D341Med (cell line): ENCODE results near the gene KSR1.

Experiments used
- DNase-seq: peaks from one replicate; pipeline ENCODE4 v3.0.0; 2012; ENCODE audit warnings: low spot score

Gene KSR1

DNA sequence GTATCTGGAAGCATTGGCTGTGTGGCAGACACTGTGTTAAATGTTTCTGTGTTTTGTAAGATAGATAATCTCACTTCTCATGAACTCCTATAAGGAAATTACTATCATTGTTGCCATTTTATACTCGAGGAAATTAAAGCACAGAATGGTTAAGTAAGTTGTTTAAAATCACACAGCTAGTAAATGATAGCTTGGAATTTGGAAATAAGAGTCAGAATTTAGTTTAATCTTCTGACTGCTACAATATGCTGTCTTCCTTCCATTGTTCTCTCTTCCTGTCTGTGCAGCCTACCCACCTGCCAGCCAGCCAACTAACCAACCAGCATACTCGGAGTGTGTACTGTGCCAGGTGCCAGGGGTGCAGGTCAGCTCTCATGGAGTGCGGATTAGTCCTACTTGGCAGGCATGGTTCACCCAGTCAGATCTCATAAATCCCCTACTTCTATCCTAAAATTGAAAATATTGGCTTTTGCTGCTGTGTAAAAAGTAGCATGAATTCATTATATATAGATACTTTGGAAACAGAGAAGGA, 94.8 kb downstream of the KSR1 start:
- no peak for DNase-seq

GRCh38 chr17:27551701-27552248, 95.5 kb downstream of the KSR1 start:
- no peak for DNase-seq

DNA sequence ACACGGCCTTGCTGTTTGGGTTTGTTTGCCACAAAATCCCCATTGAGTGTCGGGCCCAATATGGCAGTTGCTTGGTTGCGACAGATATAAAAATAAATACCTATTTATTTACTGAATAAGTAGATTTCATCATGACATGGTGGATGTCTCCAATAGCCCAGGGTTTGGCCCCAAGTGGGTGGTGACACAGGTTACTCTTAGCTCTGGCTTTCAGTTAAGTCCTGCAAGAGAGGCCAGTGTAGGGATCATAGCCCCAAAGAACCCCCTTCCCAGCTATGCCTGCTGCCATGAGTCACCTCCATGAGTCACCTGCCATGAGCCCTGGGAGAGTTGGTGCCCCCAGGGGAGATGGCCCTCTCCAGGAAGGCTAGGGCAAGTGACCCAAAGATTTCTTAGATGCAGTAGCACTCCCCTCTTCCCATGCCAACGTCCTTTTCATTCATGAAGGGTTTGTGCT, 96.1 kb downstream of the KSR1 start:
- DNase-seq, result no peak

- no peak for DNase-seq
Observed at GRCh38 chr17:27553019-27553511, 96.8 kb downstream of the KSR1 start.

DNA sequence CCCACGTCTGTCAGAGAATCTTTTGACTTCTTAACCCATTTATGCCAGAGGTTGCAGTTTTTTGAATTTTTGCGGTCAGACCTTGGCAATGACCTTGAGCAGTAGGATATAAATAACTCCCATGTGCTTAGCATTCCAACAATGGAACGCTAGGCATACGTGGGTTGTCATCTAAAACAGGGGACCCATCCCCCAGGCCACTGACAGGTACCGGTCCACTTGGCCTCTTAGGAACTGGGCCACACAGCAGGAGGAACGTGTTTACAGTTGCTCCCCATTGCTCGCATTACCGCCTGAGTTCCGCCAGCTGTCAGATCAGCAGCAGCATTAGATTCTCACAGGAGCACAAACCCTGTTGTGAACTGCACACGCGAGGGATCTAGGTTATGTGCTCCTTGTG, 97.9 kb downstream of the KSR1 start:
- no peak for DNase-seq

DNA sequence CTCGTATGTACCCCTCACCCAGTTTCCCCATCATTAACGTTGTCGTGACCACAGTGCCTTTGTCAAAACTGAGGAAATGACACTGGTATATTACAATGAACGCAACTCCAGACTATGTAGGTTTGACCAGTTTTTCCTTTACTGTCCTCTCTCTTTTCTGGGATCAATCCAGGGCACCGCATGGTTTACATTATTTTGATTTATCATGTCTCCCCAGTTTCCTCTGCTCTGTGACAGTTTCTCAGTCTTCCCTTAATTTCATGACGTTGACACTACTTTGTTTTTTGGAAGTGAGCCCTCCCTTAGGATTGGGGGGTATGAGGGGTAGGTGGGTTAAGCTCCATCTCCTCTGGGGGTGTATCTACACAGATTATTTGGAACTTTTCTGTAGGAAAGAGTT, 98.7 kb downstream of the KSR1 start:
- no peak for DNase-seq

DNA sequence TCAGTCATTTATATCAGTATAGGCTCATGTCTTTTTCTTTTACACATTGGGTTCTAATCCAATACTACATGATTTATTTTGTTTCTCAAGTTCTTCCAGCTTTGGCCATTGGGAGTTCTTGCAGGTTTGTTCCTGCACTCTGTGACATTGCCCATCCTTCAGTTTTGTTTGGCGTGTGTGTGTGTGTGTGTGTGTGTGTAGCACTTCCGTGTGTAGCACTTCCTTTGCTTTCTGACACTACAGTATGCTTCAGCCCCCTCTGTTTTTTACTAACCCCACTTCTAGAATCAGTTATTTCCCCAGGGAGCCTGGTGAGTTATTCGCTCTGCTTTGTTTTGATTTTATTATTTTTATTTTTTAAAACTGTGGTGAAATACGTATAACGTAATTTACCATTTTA, 99.1 kb downstream of the KSR1 start:
- no peak for DNase-seq

DNA sequence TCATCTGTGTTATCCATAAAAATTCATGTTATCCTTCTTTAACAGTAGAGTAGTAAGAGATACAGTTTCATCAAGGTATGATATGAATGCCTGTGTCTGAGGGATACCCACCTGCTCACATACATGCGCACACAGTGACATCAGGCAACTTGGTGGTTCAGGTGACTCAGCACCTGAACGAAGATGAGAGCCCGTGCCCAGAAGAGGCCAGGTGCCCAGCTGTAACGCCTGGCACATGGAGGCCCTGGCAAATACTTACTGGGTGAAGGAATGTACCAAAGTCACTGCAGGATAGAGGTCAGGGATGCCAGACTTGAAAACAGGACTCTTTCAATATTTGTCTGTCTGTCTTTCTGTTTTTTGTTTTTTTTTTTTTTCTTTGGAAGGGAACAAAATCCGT, 102.1 kb downstream of the KSR1 start:
- DNase-seq, result no peak

GRCh38 chr17:27558842-27559505, 102.7 kb downstream of the KSR1 start:
- no peak for DNase-seq

GRCh38 chr17:27559506-27560481, 103.5 kb downstream of the KSR1 start:
- no peak for DNase-seq

DNA sequence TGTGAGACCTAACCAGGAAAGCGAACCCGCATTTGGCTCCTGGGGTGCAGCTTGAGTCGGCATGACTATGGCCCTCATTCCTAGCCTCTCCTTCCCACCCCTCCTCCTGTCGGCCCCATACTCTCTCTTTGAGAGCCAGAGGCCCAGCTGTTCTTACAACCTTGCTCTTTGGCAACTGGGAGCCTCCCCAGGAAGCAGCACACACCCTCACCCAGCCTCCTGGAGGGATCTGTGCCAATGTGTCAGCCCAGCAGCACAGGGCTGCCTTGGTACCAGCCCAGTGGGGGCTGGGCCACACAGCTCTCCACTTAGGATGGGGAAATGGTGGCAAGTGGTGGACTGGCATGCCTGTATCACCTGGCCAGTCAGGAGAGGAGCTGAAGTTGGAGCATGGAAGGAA, 104.4 kb downstream of the KSR1 start:
- DNase-seq, result no peak

- DNase-seq, result no peak
Observed at GRCh38 chr17:27562777-27563455, 106.7 kb downstream of the KSR1 start.

DNA sequence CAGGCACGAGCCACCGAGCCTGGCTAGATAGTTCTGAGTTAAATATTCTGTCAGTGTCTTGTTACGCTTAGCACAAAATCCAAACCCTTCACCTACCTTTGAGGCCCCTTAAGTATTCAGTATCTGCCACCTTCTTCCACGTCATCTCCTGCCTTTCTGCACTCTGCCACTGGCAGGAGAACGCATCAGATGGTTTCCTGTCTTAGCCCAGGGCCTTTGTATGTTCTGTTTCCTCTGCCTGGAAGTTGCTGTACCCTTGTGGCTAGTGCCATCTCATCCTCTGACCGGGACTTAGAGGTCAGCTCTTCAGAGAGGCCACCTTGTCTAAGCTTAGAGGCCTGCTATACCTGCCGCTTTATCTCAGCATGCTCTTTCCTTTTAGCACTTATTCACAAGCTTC, 107.3 kb downstream of the KSR1 start:
- no peak for DNase-seq

GRCh38 chr17:27564463-27564862, 108.2 kb downstream of the KSR1 start:
- no peak for DNase-seq

DNA sequence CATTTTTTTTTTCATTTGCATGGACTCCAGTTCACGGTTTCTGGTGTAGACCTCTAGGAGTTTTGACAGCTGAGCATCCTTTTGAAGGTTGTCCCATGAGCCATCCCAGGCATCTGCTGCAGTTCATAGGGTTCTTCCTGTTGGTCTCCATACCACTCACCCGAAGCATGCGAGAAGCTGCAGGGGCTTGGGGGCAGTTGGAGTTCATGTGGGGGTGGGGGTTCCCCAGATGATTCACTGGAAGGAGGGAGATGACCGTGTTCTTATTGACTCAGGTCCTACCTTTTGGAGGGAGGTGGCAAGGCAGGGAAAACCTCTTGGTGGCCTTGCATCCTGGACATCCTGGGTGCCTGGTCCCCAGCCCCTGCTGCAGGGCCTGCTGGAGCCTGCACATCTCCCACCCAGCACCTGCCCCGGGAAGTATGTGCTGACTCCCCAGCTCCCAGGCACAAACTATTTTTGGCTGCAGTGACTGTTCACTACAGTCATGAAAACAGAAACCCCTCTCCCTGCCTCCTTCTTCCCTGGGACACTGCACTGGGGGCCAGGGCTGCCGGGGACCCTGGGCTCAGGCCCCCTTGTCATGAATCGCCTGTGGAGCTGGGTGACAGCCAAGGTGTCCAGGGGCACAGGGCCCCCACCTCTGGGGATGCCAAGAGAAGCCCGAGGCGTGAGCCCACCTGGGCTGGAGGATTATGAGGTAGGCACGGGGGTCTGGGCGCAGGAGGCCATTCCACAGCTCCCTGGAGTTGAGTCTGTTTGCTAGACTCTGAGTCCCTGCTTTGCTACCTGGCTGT, 109.8 kb downstream of the KSR1 start:
- no peak for DNase-seq

DNA sequence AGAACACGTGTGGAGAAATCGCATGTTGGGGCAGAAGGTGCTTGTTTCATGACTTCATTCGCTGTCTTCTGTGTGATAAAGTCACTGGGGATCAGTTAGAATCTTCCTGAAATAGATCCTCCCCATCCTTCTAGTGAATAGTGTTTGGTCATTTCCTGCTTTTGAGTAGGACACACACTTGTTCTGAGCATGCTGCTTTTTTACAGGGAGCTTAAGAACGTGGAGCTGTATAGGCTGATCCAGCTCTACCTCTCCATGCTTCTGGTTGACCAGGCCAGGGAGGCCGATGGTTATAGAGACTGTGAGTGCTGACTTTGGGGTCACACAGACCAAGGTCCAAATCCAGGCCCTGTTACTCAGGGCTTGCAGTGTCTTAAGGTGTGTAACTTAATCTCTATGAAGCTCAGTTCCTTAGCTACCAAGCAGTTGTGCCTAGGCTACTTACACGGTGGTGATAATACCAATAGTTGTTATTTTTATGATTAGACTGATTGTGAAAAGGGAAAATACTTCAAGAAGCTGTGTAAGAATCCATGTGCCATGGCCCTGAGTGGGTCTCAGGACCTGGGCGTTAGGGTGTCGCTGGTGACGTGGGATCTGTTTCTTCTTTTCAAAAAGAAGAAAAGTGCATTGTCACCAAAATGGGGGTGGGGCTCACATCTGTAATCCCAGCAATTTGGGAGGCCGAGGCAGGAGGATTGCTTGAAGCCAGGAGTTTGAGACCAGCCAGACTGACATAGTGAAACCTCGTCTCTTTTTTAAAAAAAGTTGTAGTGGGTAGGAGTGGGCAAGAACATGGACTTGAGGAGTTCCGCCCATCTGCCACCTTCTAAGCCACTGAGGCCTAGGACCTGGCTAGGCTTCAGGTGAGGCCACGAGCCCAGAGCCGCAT, 110.7 kb downstream of the KSR1 start:
- DNase-seq, result no peak

GRCh38 chr17:27567563-27567859, 111.3 kb downstream of the KSR1 start:
- no peak for DNase-seq

DNA sequence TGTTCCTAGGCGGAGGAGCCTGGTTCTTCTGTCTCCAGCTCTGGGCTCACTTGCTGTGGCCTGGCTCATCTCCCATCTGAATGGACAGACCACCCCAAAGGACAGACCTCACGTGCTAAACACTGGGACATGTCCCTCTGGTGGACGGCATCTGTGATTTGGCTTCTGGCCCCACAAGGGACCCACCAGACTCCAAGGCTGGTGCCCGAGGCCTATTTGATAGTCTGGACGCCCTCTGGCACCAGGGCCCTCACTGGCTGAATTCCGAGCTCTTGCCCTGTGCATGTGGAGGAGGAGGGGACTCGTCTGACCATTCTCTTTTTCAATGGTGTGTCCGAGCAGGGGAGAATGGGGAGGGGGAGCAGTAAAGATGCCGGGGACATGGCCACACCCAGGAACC, 112.0 kb downstream of the KSR1 start:
- no peak for DNase-seq

DNA sequence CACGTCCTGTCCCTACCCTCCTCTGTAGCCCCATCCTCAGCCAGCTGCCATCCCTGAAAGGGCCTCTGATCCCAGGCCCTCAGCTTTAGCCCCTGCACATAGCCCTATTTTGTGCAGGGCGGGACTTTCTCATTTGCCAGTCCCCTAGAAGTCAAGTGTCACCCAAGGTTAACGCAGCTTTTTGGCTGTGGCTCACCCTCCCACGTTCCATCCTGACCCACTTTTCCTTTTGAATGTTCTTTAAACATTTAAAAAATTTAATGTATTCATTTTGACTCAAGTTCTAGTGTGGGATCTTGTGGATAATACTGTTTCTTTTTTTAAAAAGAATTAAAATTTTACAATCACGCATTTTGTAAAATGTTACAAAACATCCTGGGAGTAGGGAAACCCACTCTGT, 112.6 kb downstream of the KSR1 start:
- DNase-seq, result no peak

GRCh38 chr17:27569257-27569722, 113.0 kb downstream of the KSR1 start:
- peak; percentile 77 for DNase-seq
